Spleen (tissue), 11 donors: ENCODE results near the gene KRT27. TPM values are rescaled to one million over a fixed set of nuclear protein-coding genes. Genes with fewer than 3 reads are reported as not detected.

Source experiments
- DNase-seq: peaks from one replicate; pipeline ENCODE4 v3.0.0-alpha.2; 2020
- H3K27ac ChIP-seq, 8 donors: fragments of 200-600 bp; sonication (generic) in 7 of 8; 1 replicate in 4 of 8; 2 replicates in 4 of 8; pipeline versions ENCODE4 v1.5.0 to v1.8.0; 2016 to 2021; ENCODE audit warnings: inconsistent platforms in 4 of 8, mild to moderate bottlenecking in 4 of 8, moderate library complexity in 1 of 8
- H3K27me3 ChIP-seq, 7 donors: fragments of 200-600 bp; sonication (generic) in 6 of 7; replicated peaks in 1 of 7; 1 replicate in 4 of 7; 2 replicates in 3 of 7; pipeline versions ENCODE4 v1.5.0 to v1.8.0; 2016 to 2021; ENCODE audit warnings: inconsistent platforms in 3 of 7, mild to moderate bottlenecking in 1 of 7
- H3K36me3 ChIP-seq, 6 donors: fragments of 200-600 bp; sonication (generic) in 5 of 6; 1 replicate in 4 of 6; 2 replicates in 2 of 6; pipeline versions ENCODE4 v1.5.0 to v1.8.0; 2016 to 2021; ENCODE audit warnings: inconsistent platforms in 2 of 6
- H3K4me1 ChIP-seq, 6 donors: fragments of 200-600 bp; sonication (generic) in 5 of 6; 1 replicate in 3 of 6; 2 replicates in 3 of 6; pipeline versions ENCODE4 v1.5.0 to v1.8.0; 2016 to 2021; ENCODE audit warnings: inconsistent platforms in 3 of 6
- H3K4me3 ChIP-seq, 8 donors: fragments of 200-600 bp; sonication (generic) in 7 of 8; 1 replicate in 4 of 8; 2 replicates in 4 of 8; pipeline versions ENCODE4 v1.5.0 to v1.8.0; 2016 to 2021; ENCODE audit warnings: inconsistent platforms in 4 of 8, mild to moderate bottlenecking in 4 of 8, moderate library complexity in 2 of 8
- H3K9me3 ChIP-seq, 8 donors: fragments of 200-600 bp; sonication (generic) in 7 of 8; 1 replicate in 4 of 8; 2 replicates in 4 of 8; pipeline versions ENCODE4 v1.5.0 to v1.8.0; 2016 to 2021; ENCODE audit warnings: inconsistent platforms in 4 of 8
- CTCF ChIP-seq, 11 experiments: fragments of 200-600 bp in 7 of 11; fragments of 450-650 bp in 4 of 11; sonication (generic) in 4 of 11; IDR thresholded peaks in 8 of 11; conservative IDR thresholded peaks in 3 of 11; 1 replicate in 7 of 11; 2 replicates in 4 of 11; pipeline versions ENCODE4 v1.4.0 to v1.8.0; 2016 to 2021; ENCODE audit warnings: antibody characterized with exemption in 11 of 11, inconsistent platforms in 4 of 11, mild to moderate bottlenecking in 1 of 11
- POLR2A ChIP-seq, 3 donors: fragments of 450-650 bp; IDR thresholded peaks; one replicate each; pipeline ENCODE4 v1.5.1; 2017; ENCODE audit warnings: antibody characterized with exemption in 3 of 3, mild to moderate bottlenecking in 1 of 3
- POLR2AphosphoS5 ChIP-seq, 3 donors: sonication (generic); formaldehyde crosslinking; IDR thresholded peaks; one replicate each; pipeline ENCODE4 v1.5.1; 2017; ENCODE audit warnings: antibody characterized with exemption in 3 of 3
- WGBS, 5 donors: extraction: QIAGEN DNeasy Blood & Tissue Kit in 3 of 5; methylation state at CpG; one replicate each; pipeline versions ENCODE4 v1.1.5 to v1.1.7; 2013 to 2018; 5-methylcytosine and 5-hydroxymethylcytosine counted together
- intact Hi-C: fragments of 100-400 bp; cut with DNase I; formaldehyde crosslinking; loops from one replicate; pipeline ENCODE4 v1.15.0; 2023; ENCODE audit warnings: low total_unique reads
- polyA plus RNA-seq, 3 donors: library from polyadenylated mRNA; stranded (reverse); fragments of 200-250 nt; gene quantifications; one replicate each; pipeline ENCODE4 v1.2.1, GENCODE V29; 2013
- total RNA-seq, 7 donors: library from RNA; depleted of rRNA in 3 of 7; stranded (reverse); fragments of >200 nt in 3 of 7; fragmentation: NEBNext Ultra II Directional in 4 of 7; extraction: Animal tissue kit (Norgen Biotek cat#: 25700) in 4 of 7; gene quantifications; one replicate each; pipeline versions ENCODE4 v1.1.0 to v1.2.1, GENCODE V29; 2016 to 2021
- donor health status: healthy with polysubstance abuse.
- donor health status: DM: no; HTN: no; CAD: no; lungs with moderate emphysema.
- donor health status: DM: no; HTN: no; CAD: no.
- donor health status: Bipolar disorder and iron deficiency.
- donor health status: healthy.
- donor health status: DM: no; HTN: no; CAD: no.
- donor health status: DM: yes; HTN: yes; CAD: no.

KRT27 gene
- total and polyA plus RNA-seq, 10 donors = 0.09 to 0.42 (median 0.12) TPM; not detected in 7

GRCh38 chr17:40772101-40772500 lies 10.2 kb downstream of the KRT27 start, which contains the start of gene KRT26:
Gene KRT26 (minus strand): TSS chr17:40772201. CDS start chr17:40772113, 88 bp downstream.
- DNase-seq = no peak
- Histone ChIP-seq H3K27me3 (peaks cover 0 to 47% (median 6%) of the 10 kb centered on the region in 7 donors), H3K4me1 (no peaks in the 10 kb centered on the region), H3K4me3 (no peak within 1 kb of the TSS), H3K27ac (no peak within 1 kb of the TSS), H3K36me3 (no peaks in the 10 kb centered on the region), H3K9me3 (no peaks in the 10 kb centered on the region)
- WGBS, 5 donors = 87 to 92% (median 90%) methylated on average over 3 of the region's 3 CpGs
- TF ChIP-seq POLR2AphosphoS5 (IDR thresholded peaks at IDR 0.05) (no peak), CTCF (IDR thresholded peaks at IDR 0.05 in 8 of 11, conservative IDR thresholded peaks at IDR 0.05 in 3 of 11) (no peak), POLR2A (IDR thresholded peaks at IDR 0.05) (no peak)
- intact Hi-C loops = no loop called here

GRCh38 chr17:40765657-40766056 lies 16.7 kb downstream of the KRT27 start:
- WGBS, 5 donors = 78 to 94% (median 80%) methylated on average over 2 of the region's 2 CpGs
- intact Hi-C loops = no loop called here
- no peak for DNase-seq
- peaks cover 0 to 45% (median 40%) of the 10 kb centered on the region in 8 donors for H3K9me3 ChIP-seq
- H3K4me1 ChIP-seq = no peaks in the 10 kb centered on the region
- peaks cover 0 to 24% (median 0%) of the 10 kb centered on the region in 7 donors for H3K27me3 ChIP-seq
- TF ChIP-seq CTCF (IDR thresholded peaks at IDR 0.05 in 8 of 11, conservative IDR thresholded peaks at IDR 0.05 in 3 of 11) = no peak
- no peak for TF ChIP-seq POLR2A (IDR thresholded peaks at IDR 0.05)
- no peak for TF ChIP-seq POLR2AphosphoS5 (IDR thresholded peaks at IDR 0.05)
- H3K27ac ChIP-seq = no peak overlapping the region
- H3K36me3 ChIP-seq = no peaks in the 10 kb centered on the region
- no peak overlapping the region for H3K4me3 ChIP-seq

- H3K4me1 ChIP-seq = no peaks in the 10 kb centered on the region
- H3K9me3 ChIP-seq = peaks cover 7 to 64% (median 59%) of the 10 kb centered on the region in 8 donors
- no peak overlapping the region for H3K27ac ChIP-seq
- H3K36me3 ChIP-seq = no peaks in the 10 kb centered on the region
- WGBS, 5 donors = 87 to 96% (median 89%) methylated on average over 1 of the region's 1 CpG
- H3K27me3 ChIP-seq = peaks cover 0 to 14% (median 0%) of the 10 kb centered on the region in 7 donors
- DNase-seq = no peak
- no peak overlapping the region for H3K4me3 ChIP-seq
- no peak for TF ChIP-seq POLR2AphosphoS5 (IDR thresholded peaks at IDR 0.05)
- no peak for TF ChIP-seq CTCF (IDR thresholded peaks at IDR 0.05 in 8 of 11, conservative IDR thresholded peaks at IDR 0.05 in 3 of 11)
- TF ChIP-seq POLR2A (IDR thresholded peaks at IDR 0.05) = no peak
- intact Hi-C loops = no loop called here
Measured at GRCh38 chr17:40763752-40764151, 18.6 kb downstream of the KRT27 start.

DNA sequence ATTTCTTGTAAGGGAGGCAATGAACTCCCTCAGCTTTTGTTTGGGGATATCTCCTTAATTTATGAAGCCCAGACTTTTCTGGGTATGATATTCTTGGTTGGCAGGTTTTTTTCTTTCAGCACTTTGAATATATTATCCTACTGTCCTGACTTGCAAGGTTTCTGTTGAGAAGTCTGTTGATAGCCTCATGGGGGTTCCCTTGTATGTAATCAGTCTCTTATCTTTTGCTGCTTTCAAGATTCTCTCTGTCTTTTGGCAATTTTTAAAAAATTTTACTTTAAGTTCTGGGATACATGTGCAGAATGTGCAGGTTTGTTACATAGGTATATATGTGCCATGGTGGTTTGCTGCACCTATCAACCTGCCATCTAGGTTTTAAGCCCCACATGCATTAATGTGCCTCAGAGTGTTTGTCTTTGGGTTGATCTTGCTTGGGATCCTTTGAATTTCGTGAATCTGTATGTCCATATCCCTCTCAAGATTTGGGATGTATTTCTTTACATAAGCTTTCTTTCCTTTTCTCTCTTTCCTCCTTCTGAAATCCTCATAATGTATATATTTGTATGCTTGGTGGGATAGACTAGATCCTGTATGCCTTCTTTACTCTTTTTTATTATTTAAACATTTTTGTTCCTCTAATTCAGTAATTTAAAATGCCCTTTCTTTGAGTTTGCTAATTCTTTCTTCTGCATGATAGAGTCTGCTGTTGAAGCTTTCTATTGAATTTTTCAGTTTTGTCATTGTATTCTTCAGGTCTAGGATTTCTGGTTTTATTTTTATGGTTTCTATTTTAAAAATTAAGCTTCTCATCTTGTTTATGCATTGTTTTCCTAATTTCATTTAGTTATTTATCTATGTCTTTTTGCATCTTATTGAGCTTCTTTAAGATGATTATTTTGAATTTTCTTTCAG lies 22.0 kb downstream of the KRT27 start:
- TF ChIP-seq POLR2A (IDR thresholded peaks at IDR 0.05) = no peak
- no peak for TF ChIP-seq CTCF (IDR thresholded peaks at IDR 0.05 in 8 of 11, conservative IDR thresholded peaks at IDR 0.05 in 3 of 11)
- TF ChIP-seq POLR2AphosphoS5 (IDR thresholded peaks at IDR 0.05) = no peak
- intact Hi-C loops = no loop called here

More for the DNA sequence above, 22.0 kb downstream of the KRT27 start:
- H3K9me3 ChIP-seq = peaks cover 7 to 83% (median 73%) of the 10 kb centered on the region in 8 donors
- no peak overlapping the region for H3K4me3 ChIP-seq
- DNase-seq = no peak
- peaks cover 0 to 24% (median 0%) of the 10 kb centered on the region in 7 donors for H3K27me3 ChIP-seq
- no peaks in the 10 kb centered on the region for H3K36me3 ChIP-seq
- 11 to 31% (median 27%) methylated on average over 1 of the region's 1 CpG for WGBS, 5 donors
- no peaks in the 10 kb centered on the region for H3K4me1 ChIP-seq
- H3K27ac ChIP-seq = no peak overlapping the region
